Activated B cell treated with CpG ODN at 0.5 μM for 24 hours (primary cell): Measurements from ENCODE around the gene RASL11B. TPM values are rescaled to one million over a fixed set of nuclear protein-coding genes. Genes with fewer than 3 reads are reported as not detected.

Experiments used
- ATAC-seq: fragments of 200-7000 bp; cut with Tn5 transposase; one replicate; pipeline ENCODE4 v1.10.0; 2021; ENCODE audit warnings: low read depth, mild to moderate bottlenecking, moderate library complexity
- CTCF ChIA-PET: fragments of 350-600 bp; sonication (Branson Sonifier 250); formaldehyde crosslinking; loops from one replicate; lab custom pipeline; 2021; ENCODE audit warnings: antibody characterized with exemption; lab: Charles Lee
- POLR2A ChIA-PET: fragments of 350-600 bp; sonication (Branson Sonifier 250); formaldehyde crosslinking; loops from one replicate; lab custom pipeline; 2021; ENCODE audit warnings: antibody characterized with exemption; lab: Charles Lee
- DNase-seq: peaks from one replicate; pipeline ENCODE4 v3.0.0; 2022
- H3K27ac Mint-ChIP-seq: one replicate; pipeline ENCODE4 v1.8.0; 2020; ENCODE audit warnings: mixed read lengths
- H3K27me3 Mint-ChIP-seq: one replicate; pipeline ENCODE4 v1.8.0; 2021; ENCODE audit warnings: mixed read lengths
- H3K36me3 Mint-ChIP-seq: one replicate; pipeline ENCODE4 v1.8.0; 2021; ENCODE audit warnings: low read depth, mixed read lengths
- H3K4me1 Mint-ChIP-seq: one replicate; pipeline ENCODE4 v1.8.0; 2021; ENCODE audit warnings: mixed read lengths
- H3K4me3 Mint-ChIP-seq: one replicate; pipeline ENCODE4 v1.8.0; 2020; ENCODE audit warnings: mild to moderate bottlenecking, mixed read lengths
- H3K9me3 Mint-ChIP-seq: one replicate; pipeline ENCODE4 v1.8.0; 2020; ENCODE audit warnings: mixed read lengths
- intact Hi-C: fragments of 100-400 bp; cut with micrococcal nuclease; formaldehyde crosslinking; loops from one replicate; pipeline ENCODE4 v1.15.1; 2024
- total RNA-seq: library from RNA; stranded (reverse); gene quantifications from 2 replicates; pipeline ENCODE4 v1.2.3, GENCODE V29; 2022
- TF ChIP-seq, protein P1 (sequence below): fragments of 200-600 bp; IDR thresholded peaks from one replicate; pipeline ENCODE4 v1.8.0; 2022; ENCODE audit warnings: antibody characterized with exemption, mild to moderate bottlenecking

Gene RASL11B
- total RNA-seq, 1 donor from 2014 or later = not detected

DNA sequence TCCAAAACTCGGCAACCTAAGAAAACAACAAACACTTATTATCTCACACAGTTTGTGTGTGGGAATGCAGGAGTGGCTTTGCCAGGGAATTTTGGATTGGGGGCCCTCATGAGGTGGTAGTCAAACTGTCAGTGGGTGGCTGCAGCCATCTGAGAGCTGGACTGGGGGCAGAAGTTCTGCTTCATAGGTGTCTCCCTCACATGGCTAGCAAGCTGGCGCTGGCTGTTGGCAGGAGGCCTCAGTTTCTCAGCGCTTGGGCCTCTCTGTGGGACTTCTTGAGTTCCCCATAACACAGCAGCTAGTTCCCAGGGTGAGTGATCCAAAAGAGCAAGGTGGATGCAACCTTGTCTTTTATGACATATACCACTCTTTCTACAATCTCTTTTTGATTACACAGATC, 26.0 kb upstream of the RASL11B start:
- Mint-ChIP-seq H3K4me1 (no peaks in the 10 kb centered on the region), H3K9me3 (no peaks in the 10 kb centered on the region), H3K27me3 (peaks cover 15% of the 10 kb centered on the region), H3K36me3 (no peaks in the 10 kb centered on the region), H3K4me3 (no peak overlapping the region), H3K27ac (no peak overlapping the region)
- ATAC-seq (no peak), DNase-seq (no peak)
- TF ChIP-seq, protein P1, sequence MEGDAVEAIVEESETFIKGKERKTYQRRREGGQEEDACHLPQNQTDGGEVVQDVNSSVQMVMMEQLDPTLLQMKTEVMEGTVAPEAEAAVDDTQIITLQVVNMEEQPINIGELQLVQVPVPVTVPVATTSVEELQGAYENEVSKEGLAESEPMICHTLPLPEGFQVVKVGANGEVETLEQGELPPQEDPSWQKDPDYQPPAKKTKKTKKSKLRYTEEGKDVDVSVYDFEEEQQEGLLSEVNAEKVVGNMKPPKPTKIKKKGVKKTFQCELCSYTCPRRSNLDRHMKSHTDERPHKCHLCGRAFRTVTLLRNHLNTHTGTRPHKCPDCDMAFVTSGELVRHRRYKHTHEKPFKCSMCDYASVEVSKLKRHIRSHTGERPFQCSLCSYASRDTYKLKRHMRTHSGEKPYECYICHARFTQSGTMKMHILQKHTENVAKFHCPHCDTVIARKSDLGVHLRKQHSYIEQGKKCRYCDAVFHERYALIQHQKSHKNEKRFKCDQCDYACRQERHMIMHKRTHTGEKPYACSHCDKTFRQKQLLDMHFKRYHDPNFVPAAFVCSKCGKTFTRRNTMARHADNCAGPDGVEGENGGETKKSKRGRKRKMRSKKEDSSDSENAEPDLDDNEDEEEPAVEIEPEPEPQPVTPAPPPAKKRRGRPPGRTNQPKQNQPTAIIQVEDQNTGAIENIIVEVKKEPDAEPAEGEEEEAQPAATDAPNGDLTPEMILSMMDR = no peak
- intact Hi-C loops = no loop called here
- CTCF ChIA-PET = no interaction called here
- POLR2A ChIA-PET = no interaction called here

DNA sequence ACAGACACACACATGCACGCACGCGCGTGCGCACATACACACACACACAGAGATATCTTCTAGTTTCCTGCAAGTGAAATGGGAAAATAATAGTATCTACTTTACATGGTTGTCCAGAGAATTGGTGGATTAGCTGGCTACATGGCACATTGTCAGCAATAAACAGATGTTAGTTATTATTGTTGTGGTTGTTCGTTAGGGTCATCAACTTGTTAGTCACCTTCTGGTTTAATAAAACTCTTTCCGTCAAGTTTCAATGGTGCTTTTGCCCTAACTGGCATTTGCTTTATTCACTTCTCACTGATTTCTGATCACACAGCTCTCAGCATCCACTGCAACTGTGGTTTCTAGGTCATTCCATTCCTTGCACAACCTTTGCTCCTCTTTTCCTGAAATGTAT, 25.4 kb upstream of the RASL11B start:
- TF ChIP-seq, protein P1 = no peak
- no peaks in the 10 kb centered on the region for H3K4me1 Mint-ChIP-seq
- POLR2A ChIA-PET = no interaction called here
- no peaks in the 10 kb centered on the region for H3K36me3 Mint-ChIP-seq
- no peaks in the 10 kb centered on the region for H3K9me3 Mint-ChIP-seq
- intact Hi-C loops = no loop called here
- ATAC-seq (no peak), DNase-seq (no peak)
- CTCF ChIA-PET = no interaction called here
- peaks cover 15% of the 10 kb centered on the region for H3K27me3 Mint-ChIP-seq
- no peak overlapping the region for H3K27ac Mint-ChIP-seq
- H3K4me3 Mint-ChIP-seq = no peak overlapping the region

DNA sequence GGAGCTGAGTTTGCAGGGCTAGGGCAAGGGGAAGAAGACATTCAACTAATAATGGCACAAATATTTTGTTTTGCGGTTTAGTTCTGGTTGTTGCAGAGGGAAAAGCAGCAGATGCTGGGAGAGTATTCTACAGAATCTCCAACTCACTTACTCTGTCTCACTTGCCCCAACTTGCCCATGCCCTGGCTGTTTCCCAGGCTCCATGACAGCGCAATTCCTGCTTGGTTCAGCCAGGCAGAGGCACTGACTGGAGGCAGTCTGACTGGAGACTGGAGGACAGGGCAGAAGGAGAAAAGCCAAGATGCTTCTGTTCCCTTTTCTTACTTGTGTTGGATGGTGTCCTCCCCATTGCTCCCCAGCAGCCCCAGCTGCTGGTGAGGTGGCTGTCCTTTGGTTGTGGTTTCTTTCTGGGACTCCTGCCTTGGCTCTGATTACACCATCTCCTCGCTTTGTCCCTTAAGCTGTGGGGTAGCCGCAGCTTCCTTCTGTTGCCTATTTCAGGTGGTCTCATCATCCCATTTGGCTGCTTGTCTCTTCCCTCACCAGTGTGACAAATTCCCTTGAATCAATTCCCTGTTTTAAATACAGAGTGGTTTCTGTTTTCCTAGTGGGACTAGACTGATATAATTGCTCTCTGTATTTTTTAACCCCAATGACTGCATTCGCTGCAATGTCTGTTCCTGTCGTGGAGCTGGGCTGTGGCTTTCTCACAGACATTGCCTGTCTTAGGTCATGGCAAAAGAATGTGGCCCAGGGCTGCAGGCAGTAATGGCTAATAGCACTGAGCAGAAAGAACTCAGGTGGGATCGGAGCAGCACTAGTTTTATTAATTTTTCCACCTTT, 24.2 kb upstream of the RASL11B start:
- intact Hi-C loops = no loop called here
- Mint-ChIP-seq H3K36me3 (no peaks in the 10 kb centered on the region), H3K4me3 (no peak overlapping the region), H3K9me3 (no peaks in the 10 kb centered on the region), H3K27me3 (peaks cover 5% of the 10 kb centered on the region), H3K27ac (no peak overlapping the region), H3K4me1 (peaks cover 5% of the 10 kb centered on the region)
- TF ChIP-seq, protein P1 = no peak
- DNase-seq (no peak), ATAC-seq (no peak)
- ChIA-PET POLR2A (no interaction called here), CTCF (no interaction called here)

DNA sequence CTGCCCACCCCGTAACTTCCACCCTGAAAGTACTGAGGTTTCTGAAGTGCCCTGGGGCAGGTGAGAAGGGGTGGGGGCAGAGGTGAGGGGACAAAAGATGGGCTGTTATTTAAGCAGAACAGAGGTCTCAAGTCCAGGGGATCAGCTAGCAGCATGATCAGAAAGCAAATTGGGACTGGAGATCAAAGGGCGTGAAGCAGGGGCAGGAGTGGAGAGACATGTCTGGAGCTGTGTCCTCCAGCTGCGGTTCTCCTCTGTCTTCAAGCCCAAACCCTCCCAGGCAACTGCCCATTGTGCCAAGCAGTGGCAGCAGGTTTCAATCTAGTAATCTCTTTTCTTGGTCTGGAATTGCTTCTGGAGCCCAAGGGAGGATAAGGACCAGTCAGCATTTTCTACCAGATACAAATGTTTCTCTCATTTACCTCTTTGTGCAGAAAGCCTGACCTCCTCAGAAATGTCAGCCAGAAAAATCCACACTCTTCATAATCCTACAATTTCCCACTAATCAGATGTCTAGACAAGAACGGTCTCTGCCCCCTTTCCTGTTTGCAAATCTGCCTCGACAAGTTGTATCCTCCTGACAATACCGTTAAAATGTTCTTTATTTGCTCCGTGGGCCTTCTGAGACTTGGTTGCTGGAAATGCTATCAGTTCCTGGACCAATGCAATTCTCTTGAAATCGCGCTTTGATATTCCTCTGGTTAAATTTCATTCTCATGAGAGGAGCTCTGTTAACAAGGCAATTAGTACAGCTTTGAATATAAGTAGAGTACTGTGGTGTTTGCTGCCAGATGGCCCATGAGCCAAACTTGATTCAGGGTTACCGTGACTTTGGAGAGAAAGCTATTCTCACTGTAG, 23.2 kb upstream of the RASL11B start:
- no peak overlapping the region for H3K27ac Mint-ChIP-seq
- H3K36me3 Mint-ChIP-seq = no peaks in the 10 kb centered on the region
- no peaks in the 10 kb centered on the region for H3K9me3 Mint-ChIP-seq
- intact Hi-C loops = no loop called here
- TF ChIP-seq, protein P1 = no peak
- POLR2A ChIA-PET = no interaction called here
- ATAC-seq (no peak), DNase-seq (no peak)
- no peak overlapping the region for H3K4me3 Mint-ChIP-seq
- peaks cover 15% of the 10 kb centered on the region for H3K4me1 Mint-ChIP-seq
- H3K27me3 Mint-ChIP-seq = peaks cover 5% of the 10 kb centered on the region
- CTCF ChIA-PET = no interaction called here
